ENCODE data around the gene SNCB. TPM values are rescaled to one million over a fixed set of nuclear protein-coding genes. Genes with fewer than 3 reads are reported as not detected.

SNCB gene
- total and polyA plus RNA-seq, 2 of the 4 experiments (the other 2 are of a cell fraction): 0.41 TPM; not detected in 1

DNA sequence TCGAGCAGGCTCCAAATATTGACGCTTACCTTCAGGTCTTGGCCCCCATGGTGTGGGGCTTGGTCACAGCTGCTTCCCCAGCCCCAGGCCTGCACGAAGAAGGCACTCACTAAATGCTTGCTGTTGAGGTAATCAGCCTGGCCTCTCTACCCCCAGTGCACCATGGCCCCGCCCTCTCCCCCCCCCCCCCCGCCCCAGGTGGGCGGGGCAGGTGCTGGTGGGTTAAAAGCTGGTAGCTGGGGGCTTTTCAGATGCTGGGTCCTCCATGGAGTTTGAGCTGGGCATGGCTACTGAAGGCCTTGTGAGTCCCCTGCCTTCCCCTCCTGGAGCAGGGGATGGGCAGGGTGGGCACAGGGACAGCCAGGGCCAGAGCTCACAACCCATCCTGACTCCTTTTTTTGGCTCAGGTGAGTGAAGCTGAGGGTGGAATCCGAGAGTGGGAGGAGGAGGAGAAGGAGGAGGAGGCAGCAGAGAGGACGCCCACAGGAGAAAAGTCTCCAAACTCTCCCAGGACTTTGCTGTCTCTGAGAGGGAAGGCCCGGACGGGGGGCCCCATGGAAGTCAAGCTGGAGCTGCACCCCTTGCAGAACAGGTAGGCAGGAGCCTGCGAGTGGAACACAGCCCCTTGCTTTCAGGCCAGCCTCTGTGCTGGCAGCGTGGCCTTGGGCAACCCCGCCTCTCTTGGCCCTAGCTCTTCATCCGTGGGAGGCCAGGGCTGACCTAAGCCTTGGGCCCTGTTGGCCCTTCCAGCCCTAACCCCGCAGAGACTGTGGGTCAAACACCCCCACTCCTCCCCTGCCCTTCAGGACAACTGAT, 12.5 kb upstream of the SNCB start:
- Histone ChIP-seq H3K23ac (ENCODE audit: low read depth, low read length) (no peak overlapping the region), H3K79me1 (ENCODE audit: low read depth in 1 of 2, low read length in 2 of 2) (peaks cover 1 to 5% of the 10 kb centered on the region in 2 experiments; a peak in 3 of 4 replicates), H3K36me3 (ENCODE audit: control insufficient read depth, insufficient read depth, low read length) (no peaks in the 10 kb centered on the region), H4K5ac (ENCODE audit: low read depth, low read length) (no peak overlapping the region), H3K27ac (ENCODE audit: insufficient read depth, low read length) (no peak overlapping the region), H3K4me3 (ENCODE audit: insufficient read depth, low read depth, low read length) (no peak overlapping the region), H2BK15ac (ENCODE audit: low read depth, low read length) (no peak overlapping the region), H2BK5ac (ENCODE audit: low read depth, low read length, poor library complexity, severe bottlenecking) (no peak overlapping the region), H3K9ac (ENCODE audit: low read depth, low read length) (no peak overlapping the region), H2BK20ac (ENCODE audit: low read depth, low read length) (no peak overlapping the region), H3K4ac (ENCODE audit: low read depth, low read length) (no peak overlapping the region), H3K9me1 (ENCODE audit: insufficient read depth, low read length) (peaks cover 10% of the 10 kb centered on the region; the same call in 1 of the 2 replicates), H2AK5ac (ENCODE audit: low read depth, low read length) (no peak overlapping the region), H3K27me3 (ENCODE audit: control insufficient read depth, insufficient read depth, low read length) (peaks cover 24% of the 10 kb centered on the region), H4K20me1 (ENCODE audit: insufficient read depth, low read length) (no peaks in the 10 kb centered on the region), H3K18ac (ENCODE audit: low read depth, low read length) (no peak overlapping the region), H3K56ac (ENCODE audit: extremely low read depth, insufficient read depth, low read length) (no peak overlapping the region), H3K4me2 (ENCODE audit: low read depth, low read length) (no peak overlapping the region), H2BK120ac (ENCODE audit: low read depth, low read length) (no peak overlapping the region), H2AK9ac (replicated peaks; ENCODE audit: low read depth, low read length, poor library complexity) (peak overlapping the region; percentile 12), H2AFZ (replicated peaks; ENCODE audit: low read length, poor library complexity) (no peak overlapping the region), H4K8ac (ENCODE audit: low read depth in 2 of 2, low read length in 2 of 2) (no peak overlapping the region), H3K4me1 (ENCODE audit: control insufficient read depth, insufficient read depth, low read length) (peaks cover 3% of the 10 kb centered on the region; the same call in 1 of the 2 replicates), H3K9me3 (ENCODE audit: control insufficient read depth, insufficient read depth, low read length) (no peaks in the 10 kb centered on the region), H4K91ac (ENCODE audit: insufficient read depth, low read depth, low read length) (no peak overlapping the region), H3K14ac (replicated peaks; ENCODE audit: low read depth, low read length) (no peak overlapping the region)
- WGBS, 2 experiments (ENCODE audit: extremely low coverage in 2 of 2, insufficient read length in 1 of 2): 59% methylated on average over 4 of the region's 15 CpGs; no CpG with 5 or more reads in 1 of the 2 experiments
- BruUV-seq (replicated peaks): no TSS peak
- no peak for DNase-seq
- ATAC-seq (ENCODE audit: low read depth): no peak
- TF ChIP-seq CHD1 (IDR thresholded peaks at IDR 0.05; ENCODE audit: low read depth, low read length) (no peak), POLR2A (IDR thresholded peaks at IDR 0.05; ENCODE audit: low read depth, low read length) (no peak), FOS (IDR thresholded peaks at IDR 0.05; ENCODE audit: low read depth, low read length) (no peak), MAFK (IDR thresholded peaks at IDR 0.05; ENCODE audit: low read depth, low read length) (no peak), RFX5 (IDR thresholded peaks at IDR 0.05; ENCODE audit: low read depth, low read length) (no peak), RCOR1 (IDR thresholded peaks at IDR 0.05; ENCODE audit: insufficient replicate concordance, low read length) (no peak), BHLHE40 (IDR thresholded peaks at IDR 0.05; ENCODE audit: low read depth, low read length) (no peak), USF2 (IDR thresholded peaks at IDR 0.05; ENCODE audit: low read depth, low read length) (no peak), MAZ (IDR thresholded peaks at IDR 0.05; ENCODE audit: borderline replicate concordance, low read depth, low read length) (no peak), ELK1 (IDR thresholded peaks at IDR 0.05; ENCODE audit: borderline replicate concordance, low read depth, low read length) (no peak), RAD21 (IDR thresholded peaks at IDR 0.05; ENCODE audit: low read length) (no peak), SMC3 (IDR thresholded peaks at IDR 0.05; ENCODE audit: low read depth, low read length) (no peak), NFE2L2 (IDR thresholded peaks at IDR 0.05; ENCODE audit: low read depth, low read length) (no peak), CEBPB (IDR thresholded peaks at IDR 0.05; ENCODE audit: low read depth, low read length) (no peak)
- TF ChIP-seq, protein P1, sequence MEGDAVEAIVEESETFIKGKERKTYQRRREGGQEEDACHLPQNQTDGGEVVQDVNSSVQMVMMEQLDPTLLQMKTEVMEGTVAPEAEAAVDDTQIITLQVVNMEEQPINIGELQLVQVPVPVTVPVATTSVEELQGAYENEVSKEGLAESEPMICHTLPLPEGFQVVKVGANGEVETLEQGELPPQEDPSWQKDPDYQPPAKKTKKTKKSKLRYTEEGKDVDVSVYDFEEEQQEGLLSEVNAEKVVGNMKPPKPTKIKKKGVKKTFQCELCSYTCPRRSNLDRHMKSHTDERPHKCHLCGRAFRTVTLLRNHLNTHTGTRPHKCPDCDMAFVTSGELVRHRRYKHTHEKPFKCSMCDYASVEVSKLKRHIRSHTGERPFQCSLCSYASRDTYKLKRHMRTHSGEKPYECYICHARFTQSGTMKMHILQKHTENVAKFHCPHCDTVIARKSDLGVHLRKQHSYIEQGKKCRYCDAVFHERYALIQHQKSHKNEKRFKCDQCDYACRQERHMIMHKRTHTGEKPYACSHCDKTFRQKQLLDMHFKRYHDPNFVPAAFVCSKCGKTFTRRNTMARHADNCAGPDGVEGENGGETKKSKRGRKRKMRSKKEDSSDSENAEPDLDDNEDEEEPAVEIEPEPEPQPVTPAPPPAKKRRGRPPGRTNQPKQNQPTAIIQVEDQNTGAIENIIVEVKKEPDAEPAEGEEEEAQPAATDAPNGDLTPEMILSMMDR (conservative IDR thresholded peaks at IDR 0.05; ENCODE audit: low read depth, low read length): no peak
- dilution Hi-C loops (cut with HindIII; ENCODE audit: low sequenced_read_pairs, unreplicated experiment): no loop called here
- POLR2A ChIA-PET (ENCODE audit: unreplicated experiment): no interaction called here
- CTCF ChIA-PET: no interaction called here
- intact Hi-C loops (cut with micrococcal nuclease): loop anchor here (10.0 kb wide), 1 partner anchor 228 kb away; the partner anchor contains the start of gene CLTB
- in situ Hi-C loops (cut with MboI; ENCODE audit: low sequenced_read_pairs): no loop called here

Measured in IMR-90 (cell line).